ENCODE measurements around the gene STARD9.
"Not testable (repeated sequence)": the region's sequence is repeated elsewhere in the genome, so short reads cannot be mapped to it uniquely, and the experiment has no call there.

Gene STARD9

GRCh38 chr15:42575188-42576039 lies at the start of gene STARD9:
STARD9 (plus strand) TSS chr15:42575606; CDS start chr15:42575716, 110 bp downstream.
- peak; percentile 99 for DNase-seq (ENCODE audit: low spot score)

GRCh38 chr15:42528970-42529369 lies 46.4 kb upstream of the STARD9 start:
- no peak for DNase-seq (ENCODE audit: low spot score)

GRCh38 chr15:42533246-42533645 lies 42.2 kb upstream of the STARD9 start:
- DNase-seq (ENCODE audit: low spot score), result no peak

- DNase-seq (ENCODE audit: low spot score), result no peak
Observed at GRCh38 chr15:42544853-42545629, 30.4 kb upstream of the STARD9 start.

- peak; percentile 66 for DNase-seq (ENCODE audit: low spot score)
Observed at GRCh38 chr15:42547918-42548248, 27.5 kb upstream of the STARD9 start.

GRCh38 chr15:42548249-42549031 lies 27.0 kb upstream of the STARD9 start, which contains the start of the genes HAUS2 and LRRC57:
HAUS2 (plus strand) TSS chr15:42548838; CDS start chr15:42548873, 35 bp downstream.
LRRC57 (minus strand) TSS chr15:42548793; CDS start chr15:42548434, 359 bp downstream.
- DNase-seq (ENCODE audit: low spot score), result peak; percentile 92

- DNase-seq (ENCODE audit: low spot score), result no peak
Observed at GRCh38 chr15:42549032-42549491, 26.3 kb upstream of the STARD9 start.

GRCh38 chr15:42549741-42550392 lies 25.5 kb upstream of the STARD9 start:
- DNase-seq (ENCODE audit: low spot score), result no peak

- DNase-seq (ENCODE audit: low spot score), result no peak
Observed at GRCh38 chr15:42553554-42553953, 21.9 kb upstream of the STARD9 start.

- not testable (repeated sequence) for DNase-seq (ENCODE audit: low spot score)
Observed at GRCh38 chr15:42556550-42557207, 18.7 kb upstream of the STARD9 start.

GRCh38 chr15:42558739-42559138 lies 16.7 kb upstream of the STARD9 start:
- DNase-seq (ENCODE audit: low spot score), result no peak

- no peak for DNase-seq (ENCODE audit: low spot score)
Observed at GRCh38 chr15:42576040-42576594, 711 bp downstream of the STARD9 start.

GRCh38 chr15:42576776-42577175 lies 1.4 kb downstream of the STARD9 start:
- DNase-seq (ENCODE audit: low spot score), result no peak

GRCh38 chr15:42577514-42578031 lies 2.2 kb downstream of the STARD9 start:
- DNase-seq (ENCODE audit: low spot score), result no peak

GRCh38 chr15:42578984-42579537 lies 3.7 kb downstream of the STARD9 start:
- no peak for DNase-seq (ENCODE audit: low spot score)

GRCh38 chr15:42581272-42581730 lies 5.9 kb downstream of the STARD9 start:
- peak; percentile 91 for DNase-seq (ENCODE audit: low spot score)

- no peak for DNase-seq (ENCODE audit: low spot score)
Observed at GRCh38 chr15:42582569-42583375, 7.4 kb downstream of the STARD9 start.

GRCh38 chr15:42584031-42584765 lies 8.8 kb downstream of the STARD9 start:
- DNase-seq (ENCODE audit: low spot score), result no peak

Measured in left forelimb (tissue), 1 donor.